Stimulated activated CD4-positive, alpha-beta T cell treated with anti-CD3 and anti-CD28 coated beads, TNF-alpha, amount 100 ng/mL, for 1 hour (primary cell): Measurements from ENCODE around the gene SLC29A1.

ENCODE experiments used
- DNase-seq, 3 donors: peaks; one replicate each; pipeline ENCODE4 v3.0.0-alpha.2; 2020; ENCODE audit warnings: low read depth in 3 of 3, low spot score in 1 of 3

SLC29A1 gene

GRCh38 chr6:44277763-44278162 lies 54.4 kb downstream of the SLC29A1 start:
- DNase-seq: no peak

GRCh38 chr6:44278315-44278714 lies 54.9 kb downstream of the SLC29A1 start:
- no peak for DNase-seq

- no peak for DNase-seq
Measured at GRCh38 chr6:44278774-44279697, 55.6 kb downstream of the SLC29A1 start.
